Measurements from ENCODE around the gene IFNL4.
"Not testable (repeated sequence)": the region's sequence is repeated elsewhere in the genome, so short reads cannot be mapped to it uniquely, and the experiment has no call there.

The IFNL4 gene

DNA sequence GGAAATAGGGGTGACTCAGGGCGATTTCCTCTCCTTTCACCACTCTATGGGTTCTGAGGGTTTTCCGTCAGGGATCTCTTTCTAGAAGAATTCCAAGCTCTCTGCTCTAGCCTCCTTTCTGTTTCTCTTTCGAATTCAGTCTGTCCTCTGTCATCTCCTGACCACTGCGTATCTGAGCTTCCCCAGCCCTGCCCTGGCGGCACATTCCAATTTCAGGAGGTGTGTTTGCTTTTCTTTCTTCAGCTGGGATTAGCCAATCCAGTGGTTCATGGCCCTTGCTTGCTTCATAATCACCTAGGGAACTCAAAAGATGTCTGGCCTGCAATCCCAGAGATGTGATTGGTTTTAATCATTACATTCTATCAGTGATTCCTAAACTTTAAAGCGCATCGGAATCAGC is 28.9 kb upstream of the IFNL4 start:
- no peak overlapping the region for H3K4me3 ChIP-seq (ENCODE audit: low read depth, low read length)
- TF ChIP-seq CTCF (IDR thresholded peaks at IDR 0.05; ENCODE audit: borderline replicate concordance, insufficient read depth, low read depth, low read length), result no peak

GRCh38 chr19:39276740-39277139 is 28.1 kb upstream of the IFNL4 start:
- H3K4me3 ChIP-seq (ENCODE audit: low read depth, low read length), result no peak overlapping the region
- TF ChIP-seq CTCF (IDR thresholded peaks at IDR 0.05; ENCODE audit: borderline replicate concordance, insufficient read depth, low read depth, low read length), result no peak

GRCh38 chr19:39275578-39275977 is 26.9 kb upstream of the IFNL4 start:
- no peak for TF ChIP-seq CTCF (IDR thresholded peaks at IDR 0.05; ENCODE audit: borderline replicate concordance, insufficient read depth, low read depth, low read length)
- H3K4me3 ChIP-seq (ENCODE audit: low read depth, low read length), result no peak overlapping the region

GRCh38 chr19:39273859-39274258 is 25.2 kb upstream of the IFNL4 start:
- not testable (repeated sequence) for H3K4me3 ChIP-seq (ENCODE audit: low read depth, low read length)

GRCh38 chr19:39270036-39270871 is 21.6 kb upstream of the IFNL4 start:
- TF ChIP-seq CTCF (IDR thresholded peaks at IDR 0.05; ENCODE audit: borderline replicate concordance, insufficient read depth, low read depth, low read length), result no peak
- no peak overlapping the region for H3K4me3 ChIP-seq (ENCODE audit: low read depth, low read length)

DNA sequence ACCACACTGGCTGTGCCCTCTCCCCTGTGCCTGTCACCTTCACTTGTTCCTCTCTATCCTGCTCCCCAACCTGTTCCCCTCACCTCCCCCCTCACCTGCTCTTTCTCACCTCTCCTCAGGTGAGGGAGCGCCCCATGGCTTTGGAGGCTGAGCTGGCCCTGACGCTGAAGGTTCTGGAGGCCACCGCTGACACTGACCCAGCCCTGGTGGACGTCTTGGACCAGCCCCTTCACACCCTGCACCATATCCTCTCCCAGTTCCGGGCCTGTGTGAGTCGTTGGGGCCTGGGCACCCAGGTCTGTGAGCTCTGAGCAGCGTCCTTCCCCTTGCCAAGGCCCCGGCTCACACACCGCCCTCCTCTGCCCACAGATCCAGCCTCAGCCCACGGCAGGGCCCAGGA is 20.7 kb upstream of the IFNL4 start:
- H3K4me3 ChIP-seq (ENCODE audit: low read depth, low read length), result not testable (repeated sequence)

DNA sequence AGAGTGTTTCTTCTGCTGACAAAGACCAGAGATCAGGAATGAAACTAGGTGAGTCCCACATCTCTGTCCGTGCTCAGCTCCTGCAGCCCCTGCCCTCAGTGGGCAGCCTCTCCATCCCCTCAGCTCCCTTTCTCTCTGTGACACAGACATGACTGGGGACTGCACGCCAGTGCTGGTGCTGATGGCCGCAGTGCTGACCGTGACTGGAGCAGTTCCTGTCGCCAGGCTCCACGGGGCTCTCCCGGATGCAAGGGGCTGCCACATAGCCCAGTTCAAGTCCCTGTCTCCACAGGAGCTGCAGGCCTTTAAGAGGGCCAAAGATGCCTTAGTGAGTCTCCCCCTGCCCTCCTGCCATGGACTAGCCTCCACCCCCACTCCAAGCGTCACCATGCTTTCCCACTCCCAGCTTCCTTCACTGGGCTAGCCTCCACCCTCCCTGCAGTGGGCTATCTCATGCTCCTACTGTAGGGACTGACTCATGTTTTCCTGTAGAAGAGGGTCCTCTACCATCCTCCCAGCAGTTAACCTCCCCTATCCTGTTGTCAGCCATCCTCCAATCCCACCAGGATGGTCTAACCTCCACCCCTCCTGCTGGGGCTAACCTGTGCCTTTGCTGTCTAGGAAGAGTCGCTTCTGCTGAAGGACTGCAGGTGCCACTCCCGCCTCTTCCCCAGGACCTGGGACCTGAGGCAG is 20.0 kb upstream of the IFNL4 start:
- H3K4me3 ChIP-seq (ENCODE audit: low read depth, low read length), result not testable (repeated sequence)

GRCh38 chr19:39268085-39268484 is 19.4 kb upstream of the IFNL4 start, which contains the start of gene IFNL2:
Gene IFNL2 (plus strand): TSS chr19:39268396. CDS start chr19:39268569, 173 bp downstream.
- H3K4me3 ChIP-seq (ENCODE audit: low read depth, low read length), result not testable (repeated sequence)

GRCh38 chr19:39265321-39265916 is 16.8 kb upstream of the IFNL4 start:
- no peak for TF ChIP-seq CTCF (IDR thresholded peaks at IDR 0.05; ENCODE audit: borderline replicate concordance, insufficient read depth, low read depth, low read length)
- H3K4me3 ChIP-seq (ENCODE audit: low read depth, low read length), result no peak overlapping the region

Data from GM12875 (cell line).